Subcutaneous adipose tissue (tissue), 4 donors: ENCODE results near the gene CDKN3. TPM values are rescaled to one million over a fixed set of nuclear protein-coding genes. Genes with fewer than 3 reads are reported as not detected.

ENCODE experiments used
- total RNA-seq, 4 donors: library from RNA; depleted of rRNA; stranded (reverse); fragments of >200 nt; gene quantifications; one replicate each; pipeline ENCODE4 v1.1.0, GENCODE V29; 2016
- TF ChIP-seq, protein P1 (sequence below): fragments of 450-650 bp; IDR thresholded peaks from one replicate; pipeline ENCODE4 v1.5.1; 2016; ENCODE audit warnings: low read depth, mild to moderate bottlenecking, control low read depth, antibody characterized with exemption, moderate library complexity

Gene CDKN3
- total RNA-seq, 4 donors from 2014 or later: 2.6 to 4.4 TPM; not detected in 2

DNA sequence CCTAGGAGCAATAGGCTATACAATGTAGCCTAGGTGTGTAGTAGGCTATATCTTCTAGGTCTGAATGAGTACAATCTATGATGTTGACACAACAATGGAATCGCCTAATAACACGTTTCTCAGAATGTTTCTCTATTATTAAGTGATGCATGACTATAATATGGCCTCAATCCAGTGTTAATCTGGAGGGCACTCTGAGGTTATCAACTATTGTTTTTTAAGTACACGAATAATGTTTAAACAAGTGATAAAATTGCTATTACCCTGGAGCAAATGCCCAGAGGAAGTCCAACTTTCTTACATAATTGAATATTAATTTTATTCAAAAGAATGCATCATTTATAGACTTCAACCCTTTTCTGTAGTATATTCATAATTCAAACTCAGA lies 60.8 kb downstream of the CDKN3 start:
- TF ChIP-seq, protein P1, sequence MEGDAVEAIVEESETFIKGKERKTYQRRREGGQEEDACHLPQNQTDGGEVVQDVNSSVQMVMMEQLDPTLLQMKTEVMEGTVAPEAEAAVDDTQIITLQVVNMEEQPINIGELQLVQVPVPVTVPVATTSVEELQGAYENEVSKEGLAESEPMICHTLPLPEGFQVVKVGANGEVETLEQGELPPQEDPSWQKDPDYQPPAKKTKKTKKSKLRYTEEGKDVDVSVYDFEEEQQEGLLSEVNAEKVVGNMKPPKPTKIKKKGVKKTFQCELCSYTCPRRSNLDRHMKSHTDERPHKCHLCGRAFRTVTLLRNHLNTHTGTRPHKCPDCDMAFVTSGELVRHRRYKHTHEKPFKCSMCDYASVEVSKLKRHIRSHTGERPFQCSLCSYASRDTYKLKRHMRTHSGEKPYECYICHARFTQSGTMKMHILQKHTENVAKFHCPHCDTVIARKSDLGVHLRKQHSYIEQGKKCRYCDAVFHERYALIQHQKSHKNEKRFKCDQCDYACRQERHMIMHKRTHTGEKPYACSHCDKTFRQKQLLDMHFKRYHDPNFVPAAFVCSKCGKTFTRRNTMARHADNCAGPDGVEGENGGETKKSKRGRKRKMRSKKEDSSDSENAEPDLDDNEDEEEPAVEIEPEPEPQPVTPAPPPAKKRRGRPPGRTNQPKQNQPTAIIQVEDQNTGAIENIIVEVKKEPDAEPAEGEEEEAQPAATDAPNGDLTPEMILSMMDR: no peak

DNA sequence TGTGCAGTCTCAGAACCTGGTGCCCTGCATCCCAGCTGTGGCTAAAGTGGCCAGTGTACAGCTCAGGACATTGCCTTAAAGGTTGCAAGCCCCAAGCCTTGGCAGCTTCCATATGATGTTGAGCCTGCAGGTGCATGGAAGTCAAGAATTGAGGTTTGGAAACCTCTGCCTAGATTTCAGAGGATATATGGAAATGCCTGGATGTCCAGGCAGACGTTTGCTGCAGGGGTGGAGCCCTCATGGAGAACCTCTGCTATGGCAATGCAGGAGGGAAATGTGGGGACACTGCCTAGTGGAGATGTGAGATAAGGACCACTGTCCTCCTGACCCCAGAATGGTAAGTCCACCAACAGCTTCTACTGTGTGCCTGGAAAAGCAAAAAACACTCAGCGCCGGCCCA lies 62.3 kb downstream of the CDKN3 start:
- TF ChIP-seq, protein P1: no peak

DNA sequence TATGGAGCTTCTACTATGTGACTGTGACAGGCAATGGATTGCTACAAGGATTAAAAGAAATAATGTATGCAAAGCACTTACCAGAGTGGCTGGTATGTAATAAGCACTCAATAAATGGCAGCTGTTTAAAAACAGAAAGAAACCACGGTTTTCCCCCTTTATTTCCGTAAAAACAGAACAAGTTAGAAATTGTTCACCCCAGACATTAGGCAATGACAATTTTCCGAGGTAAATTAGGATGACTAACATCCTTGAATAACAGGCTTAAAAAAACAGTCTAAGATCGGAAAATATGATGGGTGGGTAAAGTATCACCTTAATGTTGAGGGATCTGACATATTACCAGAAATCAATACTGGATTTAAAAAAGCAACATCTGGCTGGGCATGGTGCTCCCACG lies 65.2 kb downstream of the CDKN3 start:
- TF ChIP-seq, protein P1: no peak

DNA sequence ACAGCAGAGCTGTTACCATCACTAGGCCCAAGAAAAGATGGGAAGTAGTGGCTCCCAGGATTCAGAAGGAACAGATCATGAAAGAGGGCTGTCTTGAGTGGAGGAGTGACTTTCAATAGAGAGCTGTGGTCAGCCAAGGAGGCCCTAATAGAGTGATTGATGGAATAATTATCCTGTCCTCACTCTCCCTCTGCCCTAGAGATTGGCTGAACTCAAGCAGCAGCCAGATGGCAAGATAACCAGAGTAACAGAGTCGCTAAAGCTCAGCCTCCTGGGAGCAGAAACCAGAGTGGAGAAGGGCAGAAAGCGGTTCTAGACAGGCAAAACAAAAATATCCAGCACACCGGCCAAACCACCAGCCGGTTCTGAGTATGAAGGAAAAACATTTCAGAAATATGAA lies 68.8 kb downstream of the CDKN3 start:
- TF ChIP-seq, protein P1: no peak

DNA sequence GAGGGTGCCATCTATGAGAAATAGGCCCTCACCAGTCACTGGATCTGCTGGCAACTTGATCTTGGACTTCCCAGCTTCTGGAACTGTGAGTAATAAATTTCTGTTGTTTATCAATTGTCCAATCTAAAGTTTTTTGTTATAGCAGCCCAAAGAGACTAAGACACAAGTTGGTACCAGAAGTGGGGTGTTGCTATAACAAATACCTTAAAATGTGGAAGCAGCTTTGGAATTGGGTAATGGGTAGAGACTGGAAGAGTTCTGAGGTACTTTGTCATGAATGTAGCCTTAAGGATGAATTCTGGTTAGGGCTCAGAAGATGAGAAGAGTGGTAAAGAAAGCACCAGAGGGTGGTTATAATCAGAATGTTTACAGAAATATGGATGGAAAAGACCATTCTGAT lies 70.5 kb downstream of the CDKN3 start:
- TF ChIP-seq, protein P1: no peak

Other genes starting within 250 kb of the CDKN3 start
- 100 to 1,000 TPM; 109 to 161 (median 136) TPM for gene CNIH1, start 44.4 kb downstream of the CDKN3 start, total RNA-seq
- 100 to 1,000 TPM in 1 of 4 donors, 10 to 100 TPM in 3; 35.8 to 100 (median 85.5) TPM for gene GMFB, start 92.0 kb downstream of the CDKN3 start, total RNA-seq
- gene CGRRF1, start 112.9 kb downstream of the CDKN3 start, total RNA-seq: 10 to 100 TPM; 11.7 to 27.4 (median 19.6) TPM
- 10 to 100 TPM; 30.0 to 65.9 (median 39.7) TPM for gene SAMD4A, start 170.1 kb downstream of the CDKN3 start, total RNA-seq